GM18526 (cell line): ENCODE results near the gene FAM83F.

Experiments used
- POLR2A ChIP-seq: IDR thresholded peaks from 3 replicates; pipeline ENCODE4 v1.6.1; 2011; ENCODE audit not compliant: insufficient read length; ENCODE audit errors: extremely low read depth

The FAM83F gene

GRCh38 chr22:40076702-40077645 is 82.2 kb downstream of the FAM83F start:
- no peak for TF ChIP-seq POLR2A

GRCh38 chr22:40077646-40078016 is 82.9 kb downstream of the FAM83F start:
- no peak for TF ChIP-seq POLR2A

DNA sequence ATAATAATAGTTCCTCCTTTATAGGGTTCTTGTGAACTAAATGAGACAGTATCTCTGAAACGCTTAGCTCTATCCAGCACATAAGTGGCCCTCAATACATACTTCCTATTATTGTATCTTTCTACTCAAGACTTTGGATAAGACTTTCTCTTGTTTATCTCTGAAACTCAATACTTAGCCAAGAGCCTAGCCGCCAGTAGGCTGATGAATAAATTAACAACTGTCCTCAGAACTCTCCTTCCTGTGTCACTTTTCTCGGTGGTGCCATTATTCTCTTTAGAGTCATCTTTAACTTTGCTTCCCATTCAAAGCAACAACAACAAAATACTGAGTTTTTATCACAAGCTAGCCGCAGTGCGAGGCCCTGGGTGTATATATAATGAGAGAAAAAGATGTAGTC is 86.9 kb downstream of the FAM83F start:
- TF ChIP-seq POLR2A: no peak

DNA sequence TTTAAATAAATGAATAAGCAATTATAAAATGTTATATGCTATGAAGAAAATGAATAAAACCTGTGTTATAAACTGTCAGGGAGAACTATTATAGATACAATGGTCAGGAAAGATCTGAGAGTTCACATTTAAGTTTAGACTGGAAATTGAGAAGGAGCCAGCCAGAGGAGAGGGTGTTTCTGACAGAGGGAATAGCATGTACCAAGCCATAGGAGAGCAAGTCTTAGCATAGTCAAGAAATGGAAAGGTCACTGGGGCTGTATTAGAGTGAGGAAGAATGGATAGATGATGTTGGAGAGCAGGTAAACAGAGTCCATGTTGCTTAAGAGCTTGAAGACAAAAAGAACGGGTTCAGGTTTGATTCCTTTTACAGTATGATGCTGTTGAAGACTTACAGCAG is 87.4 kb downstream of the FAM83F start:
- TF ChIP-seq POLR2A: no peak

DNA sequence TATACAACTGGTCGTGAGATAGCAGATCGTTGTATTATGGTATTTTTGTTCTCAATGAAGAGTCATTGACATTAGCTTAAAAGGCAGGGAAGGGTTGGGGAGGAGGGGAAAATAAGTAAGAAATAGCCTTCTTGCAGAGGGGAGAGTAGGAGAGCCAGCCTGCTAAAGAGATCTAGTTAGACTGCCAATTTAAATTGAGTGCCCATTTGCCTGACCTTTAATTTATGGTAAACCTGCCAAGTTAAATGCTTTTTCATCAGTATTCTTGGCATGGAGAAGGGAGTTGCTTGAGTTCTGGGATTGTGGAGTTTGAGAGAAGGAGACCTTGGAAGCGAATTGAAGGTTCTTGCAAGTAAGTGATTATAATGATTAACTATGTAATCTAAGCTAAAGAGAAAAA is 89.0 kb downstream of the FAM83F start:
- no peak for TF ChIP-seq POLR2A

DNA sequence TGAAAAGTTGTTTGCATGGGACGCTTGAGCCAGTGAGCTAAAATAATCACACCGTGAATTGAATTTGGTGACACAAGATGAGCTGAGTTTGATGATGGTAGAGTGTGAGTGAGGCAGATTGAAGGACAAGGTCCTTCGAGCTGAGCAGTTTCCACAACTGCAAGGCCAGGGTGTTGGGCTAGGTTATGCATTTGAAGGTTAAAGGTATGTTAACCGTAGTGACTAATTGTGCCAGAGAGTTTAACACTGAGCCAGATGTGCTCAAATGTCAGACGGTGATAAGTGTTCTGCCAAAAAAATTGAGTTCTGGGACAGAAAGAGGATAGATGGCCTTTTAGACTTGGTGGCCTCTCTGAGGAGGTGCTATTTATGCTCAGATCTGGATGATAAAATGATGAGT is 89.5 kb downstream of the FAM83F start:
- no peak for TF ChIP-seq POLR2A

GRCh38 chr22:40088818-40089217 is 94.1 kb downstream of the FAM83F start:
- TF ChIP-seq POLR2A: no peak
